Aorta (tissue), 5 donors: ENCODE results near the gene SRPK2. TPM values are rescaled to one million over a fixed set of nuclear protein-coding genes. Genes with fewer than 3 reads are reported as not detected.

ENCODE experiments used
- ATAC-seq: fragments of 200-7000 bp; cut with Tn5 transposase; one replicate; pipeline ENCODE4 v1.9.1; 2022; ENCODE audit warnings: moderate library complexity; ENCODE audit not compliant: low FRiP score
- DNase-seq, 2 donors: peaks; one replicate each; pipeline ENCODE4 v3.0.0-alpha.2; 2020
- H3K27ac ChIP-seq, 2 donors: one replicate each; pipeline ENCODE4 v1.5.1; 2013; ENCODE audit warnings: low read length in 2 of 2, mild to moderate bottlenecking in 2 of 2, moderate library complexity in 2 of 2, control low read depth in 1 of 2, inconsistent platforms in 1 of 2, low read depth in 1 of 2
- H3K27me3 ChIP-seq, 2 donors: one replicate each; pipeline ENCODE4 v1.6.1; 2013; ENCODE audit warnings: control low read depth in 1 of 2, low read length in 1 of 2, mild to moderate bottlenecking in 1 of 2, moderate library complexity in 1 of 2; ENCODE audit not compliant: insufficient read depth in 2 of 2, control insufficient read depth in 1 of 2
- H3K36me3 ChIP-seq, 2 donors: one replicate each; pipeline ENCODE4 v1.6.1; 2013; ENCODE audit warnings: control low read depth in 1 of 2, low read length in 1 of 2, mild to moderate bottlenecking in 1 of 2; ENCODE audit not compliant: insufficient read depth in 2 of 2, control insufficient read depth in 1 of 2
- H3K4me1 ChIP-seq, 2 donors: one replicate each; pipeline ENCODE4 v1.6.1; 2013; ENCODE audit warnings: low read length in 2 of 2, control low read depth in 1 of 2, mild to moderate bottlenecking in 1 of 2, moderate library complexity in 1 of 2; ENCODE audit not compliant: insufficient read depth in 2 of 2, control insufficient read depth in 1 of 2
- H3K4me3 ChIP-seq, 2 donors: one replicate each; pipeline ENCODE4 v1.5.1; 2013; ENCODE audit warnings: low read length in 2 of 2, control low read depth in 1 of 2, mild to moderate bottlenecking in 1 of 2
- H3K9me3 ChIP-seq: one replicate; pipeline ENCODE4 v1.6.1; 2013; ENCODE audit warnings: mild to moderate bottlenecking, low read length; ENCODE audit not compliant: control insufficient read depth
- WGBS, 2 donors: extraction: QIAGEN DNeasy Blood & Tissue Kit; methylation state at CpG; one replicate each; pipeline ENCODE4 v1.1.7; 2013; 5-methylcytosine and 5-hydroxymethylcytosine counted together
- intact Hi-C, 2 donors: fragments of 100-400 bp; cut with DNase I; formaldehyde crosslinking; loops; one replicate each; pipeline versions ENCODE4 v1.14.2 to v1.15.0; 2022
- polyA plus RNA-seq, 2 donors: library from polyadenylated mRNA; stranded (reverse); fragments of 200-250 nt; gene quantifications; one replicate each; pipeline ENCODE4 v1.2.3, GENCODE V29; 2013
- total RNA-seq, 2 donors: library from RNA; stranded (reverse); fragmentation: NEBNext Ultra II Directional; extraction: Animal tissue kit (Norgen Biotek cat#: 25700); gene quantifications; one replicate each; pipeline ENCODE4 v1.2.1, GENCODE V29; 2021
- donor health status: healthy with polysubstance abuse.
- donor health status: Bipolar disorder and iron deficiency.
- donor health status: DM: no; HTN: no; CAD: no.
- donor health status: DM: no; HTN: no; CAD: no.
- donor health status: DM: yes; HTN: yes; CAD: no.

SRPK2 gene
- total and polyA plus RNA-seq, 4 donors, result 11.5 to 49.7 (median 28.7) TPM

- H3K9me3 ChIP-seq, result no peaks in the 10 kb centered on the region
- no peak overlapping the region for H3K27ac ChIP-seq
- H3K27me3 ChIP-seq, result no peaks in the 10 kb centered on the region
- H3K4me3 ChIP-seq, result no peak overlapping the region
- DNase-seq, result no peak
- WGBS, 2 donors, result 74% methylated on average over 3 of the region's 3 CpGs
- intact Hi-C loops, result no loop called here
- no peak for ATAC-seq
- no peaks in the 10 kb centered on the region for H3K4me1 ChIP-seq
- peaks cover 0 to 5% of the 10 kb centered on the region in 2 donors for H3K36me3 ChIP-seq
Measured at GRCh38 chr7:105136221-105136620, 252.5 kb downstream of the SRPK2 start.

- H3K9me3 ChIP-seq, result no peaks in the 10 kb centered on the region
- DNase-seq (no peak), ATAC-seq (no peak)
- H3K4me1 ChIP-seq, result no peaks in the 10 kb centered on the region
- 70 to 75% methylated on average over 9 of the region's 9 CpGs for WGBS, 2 donors
- H3K27me3 ChIP-seq, result no peaks in the 10 kb centered on the region
- H3K27ac ChIP-seq, result no peak overlapping the region
- intact Hi-C loops, result no loop called here
- H3K36me3 ChIP-seq, result peaks cover 0 to 5% of the 10 kb centered on the region in 2 donors
- H3K4me3 ChIP-seq, result no peak overlapping the region
Measured at GRCh38 chr7:105133986-105134655, 254.6 kb downstream of the SRPK2 start.

GRCh38 chr7:105133358-105133757, 255.4 kb downstream of the SRPK2 start:
- Histone ChIP-seq H3K27ac (no peak overlapping the region), H3K4me3 (no peak overlapping the region), H3K27me3 (no peaks in the 10 kb centered on the region), H3K9me3 (no peaks in the 10 kb centered on the region), H3K4me1 (no peaks in the 10 kb centered on the region), H3K36me3 (peaks cover 0 to 5% of the 10 kb centered on the region in 2 donors)
- 92 to 95% methylated on average over 7 of the region's 7 CpGs for WGBS, 2 donors
- DNase-seq, result no peak
- no peak for ATAC-seq
- intact Hi-C loops, result no loop called here

- Histone ChIP-seq H3K27ac (no peak overlapping the region), H3K4me3 (no peak overlapping the region), H3K27me3 (no peaks in the 10 kb centered on the region), H3K36me3 (peaks cover 0 to 5% of the 10 kb centered on the region in 2 donors), H3K9me3 (no peaks in the 10 kb centered on the region), H3K4me1 (no peaks in the 10 kb centered on the region)
- DNase-seq (no peak), ATAC-seq (no peak)
- 92% methylated on average over 10 of the region's 10 CpGs for WGBS, 2 donors
- intact Hi-C loops, result no loop called here
Measured at GRCh38 chr7:105132835-105133234, 255.9 kb downstream of the SRPK2 start.

GRCh38 chr7:105132335-105132734, 256.4 kb downstream of the SRPK2 start:
- Histone ChIP-seq H3K36me3 (peaks cover 0 to 5% of the 10 kb centered on the region in 2 donors), H3K4me3 (no peak overlapping the region), H3K4me1 (no peaks in the 10 kb centered on the region), H3K27ac (no peak overlapping the region), H3K27me3 (no peaks in the 10 kb centered on the region), H3K9me3 (no peaks in the 10 kb centered on the region)
- intact Hi-C loops, result no loop called here
- WGBS, 2 donors, result 87 to 90% methylated on average over 5 of the region's 5 CpGs
- no peak for ATAC-seq
- no peak for DNase-seq

GRCh38 chr7:105131890-105132289, 256.8 kb downstream of the SRPK2 start:
- Histone ChIP-seq H3K36me3 (peaks cover 0 to 5% of the 10 kb centered on the region in 2 donors), H3K4me3 (no peak overlapping the region), H3K4me1 (no peaks in the 10 kb centered on the region), H3K9me3 (no peaks in the 10 kb centered on the region), H3K27ac (no peak overlapping the region), H3K27me3 (no peaks in the 10 kb centered on the region)
- DNase-seq, result no peak
- WGBS, 2 donors, result 86 to 88% methylated on average over 7 of the region's 7 CpGs
- intact Hi-C loops, result no loop called here
- no peak for ATAC-seq

GRCh38 chr7:105131033-105131656, 257.6 kb downstream of the SRPK2 start:
- H3K27ac ChIP-seq, result no peak overlapping the region
- 89 to 90% methylated on average over 12 of the region's 12 CpGs for WGBS, 2 donors
- no peaks in the 10 kb centered on the region for H3K9me3 ChIP-seq
- DNase-seq, result no peak
- no peaks in the 10 kb centered on the region for H3K27me3 ChIP-seq
- no peak for ATAC-seq
- intact Hi-C loops, result no loop called here
- H3K4me1 ChIP-seq, result no peaks in the 10 kb centered on the region
- H3K36me3 ChIP-seq, result peaks cover 0 to 4% of the 10 kb centered on the region in 2 donors
- no peak overlapping the region for H3K4me3 ChIP-seq

GRCh38 chr7:105130580-105130979, 258.1 kb downstream of the SRPK2 start:
- Histone ChIP-seq H3K4me3 (no peak overlapping the region), H3K4me1 (no peaks in the 10 kb centered on the region), H3K36me3 (peaks cover 0 to 4% of the 10 kb centered on the region in 2 donors), H3K27me3 (no peaks in the 10 kb centered on the region), H3K27ac (no peak overlapping the region), H3K9me3 (no peaks in the 10 kb centered on the region)
- intact Hi-C loops, result no loop called here
- WGBS, 2 donors, result 60 to 74% methylated on average over 2 of the region's 2 CpGs
- ATAC-seq (no peak), DNase-seq (no peak)

- no peak overlapping the region for H3K4me3 ChIP-seq
- no peaks in the 10 kb centered on the region for H3K27me3 ChIP-seq
- no peak for DNase-seq
- ATAC-seq, result no peak
- H3K9me3 ChIP-seq, result no peaks in the 10 kb centered on the region
- intact Hi-C loops, result no loop called here
- peaks cover 0 to 4% of the 10 kb centered on the region in 2 donors for H3K36me3 ChIP-seq
- H3K27ac ChIP-seq, result no peak overlapping the region
- H3K4me1 ChIP-seq, result no peaks in the 10 kb centered on the region
- WGBS, 2 donors, result 80 to 86% methylated on average over 5 of the region's 5 CpGs
Measured at GRCh38 chr7:105130048-105130447, 258.7 kb downstream of the SRPK2 start.
